SH-SY5Y (cell line): Measurements from ENCODE around the gene PCP4.

Source experiments
- GATA2 ChIP-seq: IDR thresholded peaks from 2 replicates; pipeline ENCODE4 v1.6.1; 2011; ENCODE audit warnings: mild to moderate bottlenecking, low read depth, low read length
- GATA3 ChIP-seq: IDR thresholded peaks from 2 replicates; pipeline ENCODE4 v1.6.1; 2011; ENCODE audit warnings: low read depth, mild to moderate bottlenecking, low read length, moderate library complexity

GRCh38 chr21:39873687-39874086 is 6.4 kb downstream of the PCP4 start:
- TF ChIP-seq GATA2: no peak
- no peak for TF ChIP-seq GATA3
